Fibroblast of skin of left quadriceps (primary cell): ENCODE data around the gene LRGUK.
A peak's percentile ranks its signal among the peaks of the same experiment; 100 is the strongest.
"Not testable (repeated sequence)": the region's sequence is repeated elsewhere in the genome, so short reads cannot be mapped to it uniquely, and the experiment has no call there.

Experiments used
- DNase-seq, 2 experiments: peaks; one replicate each; pipeline ENCODE4 v3.0.0-alpha.2; 2013; ENCODE audit warnings: low read depth in 2 of 2

The LRGUK gene, protein sequence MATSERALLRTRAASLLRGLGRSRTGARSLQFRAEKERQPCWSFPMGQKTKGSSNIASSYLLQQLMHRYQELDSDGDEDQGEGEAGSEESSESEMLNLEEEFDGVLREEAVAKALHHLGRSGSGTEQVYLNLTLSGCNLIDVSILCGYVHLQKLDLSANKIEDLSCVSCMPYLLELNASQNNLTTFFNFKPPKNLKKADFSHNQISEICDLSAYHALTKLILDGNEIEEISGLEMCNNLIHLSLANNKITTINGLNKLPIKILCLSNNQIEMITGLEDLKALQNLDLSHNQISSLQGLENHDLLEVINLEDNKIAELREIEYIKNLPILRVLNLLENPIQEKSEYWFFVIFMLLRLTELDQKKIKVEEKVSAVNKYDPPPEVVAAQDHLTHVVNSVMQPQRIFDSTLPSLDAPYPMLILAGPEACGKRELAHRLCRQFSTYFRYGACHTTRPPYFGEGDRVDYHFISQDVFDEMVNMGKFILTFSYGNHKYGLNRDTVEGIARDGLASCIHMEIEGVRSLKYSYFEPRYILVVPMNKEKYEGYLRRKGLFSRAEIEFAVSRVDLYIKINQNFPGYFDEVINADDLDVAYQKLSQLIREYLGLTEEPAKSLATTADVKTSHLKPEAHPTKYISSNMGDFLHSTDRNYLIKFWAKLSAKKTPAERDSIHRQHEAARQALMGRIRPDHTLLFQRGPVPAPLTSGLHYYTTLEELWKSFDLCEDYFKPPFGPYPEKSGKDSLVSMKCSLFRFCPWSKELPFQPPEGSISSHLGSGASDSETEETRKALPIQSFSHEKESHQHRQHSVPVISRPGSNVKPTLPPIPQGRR

DNA sequence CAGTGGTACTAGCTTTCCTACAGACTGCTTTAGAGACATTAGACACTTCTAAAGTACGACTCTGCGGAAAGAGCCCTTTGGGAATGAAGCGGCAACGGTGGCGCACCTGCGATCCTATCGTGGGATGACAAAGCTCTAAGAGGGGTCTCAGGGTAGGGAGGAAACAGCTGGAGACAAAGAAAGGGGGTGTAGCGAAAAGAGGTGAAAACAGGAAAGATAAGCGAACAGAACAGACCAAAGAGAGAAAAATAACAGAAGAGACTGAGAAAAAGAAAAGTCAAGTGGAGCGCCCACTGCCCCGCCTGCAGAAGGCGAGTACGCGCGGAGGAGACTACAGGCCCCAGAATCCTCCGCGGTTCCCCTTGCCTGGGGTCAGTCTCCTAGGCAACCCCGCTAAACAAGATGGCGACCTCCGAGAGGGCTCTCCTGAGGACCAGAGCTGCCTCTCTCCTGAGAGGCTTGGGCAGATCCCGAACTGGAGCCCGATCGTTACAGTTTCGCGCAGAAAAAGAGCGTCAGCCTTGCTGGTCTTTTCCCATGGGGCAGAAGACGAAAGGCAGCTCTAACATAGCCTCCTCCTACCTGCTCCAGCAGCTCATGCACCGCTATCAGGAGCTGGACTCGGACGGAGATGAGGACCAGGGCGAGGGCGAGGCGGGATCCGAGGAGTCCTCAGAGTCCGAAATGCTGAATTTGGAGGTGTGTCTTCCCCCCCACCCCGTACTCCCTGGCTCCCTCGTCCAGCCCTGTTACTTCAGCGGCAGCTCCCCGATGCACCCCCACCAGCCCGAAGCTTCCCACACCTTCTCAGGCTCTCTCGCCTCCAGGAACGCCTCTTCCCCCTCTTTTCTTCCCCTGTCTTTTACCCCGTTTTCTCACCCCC, at the start of gene LRGUK:
LRGUK (plus strand) TSS at position 375 of the 883 bp plus-strand sequence; CDS start at position 403, 28 bp downstream.
- DNase-seq: peak; percentile 42 to 44

DNA sequence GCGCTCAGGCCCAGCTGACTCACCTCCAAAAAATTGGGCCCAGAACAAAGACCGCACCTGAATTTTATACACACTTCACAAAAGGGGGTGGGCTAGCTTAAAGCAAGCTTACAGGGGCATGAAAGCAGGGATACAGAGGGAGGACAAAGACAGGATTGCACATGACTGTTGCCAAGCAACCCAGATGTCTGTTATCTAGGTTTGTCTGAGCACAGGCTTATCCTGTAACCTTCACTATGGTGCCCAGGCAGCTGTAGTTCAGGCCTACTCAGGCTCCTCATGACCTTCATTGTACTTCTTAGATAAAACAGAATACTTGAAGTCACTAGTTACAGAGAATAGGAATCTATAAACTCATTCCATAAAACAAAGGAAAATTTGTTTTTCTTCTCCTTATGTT, 49.6 kb upstream of the LRGUK start:
- not testable (repeated sequence) for DNase-seq

DNA sequence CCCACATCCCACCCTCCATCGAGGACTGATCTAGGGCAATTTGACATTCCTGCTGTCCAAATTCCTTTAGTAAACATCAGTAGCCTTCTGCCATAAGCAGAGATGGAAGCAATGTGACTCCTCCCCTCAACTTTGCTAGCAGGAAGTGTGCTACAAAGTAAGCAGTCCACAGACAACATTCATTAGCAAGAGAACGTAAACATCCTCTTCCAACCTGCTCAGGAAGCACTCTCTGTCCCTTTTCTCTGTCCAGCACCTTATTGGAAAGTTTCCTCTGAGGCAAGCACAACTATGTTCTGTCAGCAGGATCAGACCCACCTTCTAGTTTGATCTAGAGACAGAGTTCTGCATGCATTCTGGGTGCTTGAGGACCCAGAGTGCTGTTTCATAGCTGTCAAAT, 48.1 kb upstream of the LRGUK start:
- DNase-seq: no peak

DNA sequence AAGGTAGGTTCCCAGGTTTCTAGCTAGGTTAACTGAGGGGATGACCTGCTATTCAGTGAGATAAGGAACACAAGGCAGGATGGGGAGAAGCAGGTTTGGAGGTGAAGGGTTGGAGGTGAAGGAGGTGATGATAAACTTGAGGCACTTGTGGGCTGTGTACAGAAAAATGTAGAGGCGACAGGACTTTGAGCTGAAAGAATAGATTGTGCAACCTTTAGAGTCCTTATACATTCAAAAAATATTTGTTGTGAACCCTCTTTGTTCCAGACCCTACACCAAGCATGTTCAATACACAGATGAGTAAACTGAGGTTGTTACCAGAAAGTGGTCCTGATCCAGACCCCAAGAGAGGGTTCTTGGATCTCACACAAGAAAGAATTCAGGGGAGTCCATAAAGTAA, 45.4 kb upstream of the LRGUK start:
- DNase-seq: no peak

DNA sequence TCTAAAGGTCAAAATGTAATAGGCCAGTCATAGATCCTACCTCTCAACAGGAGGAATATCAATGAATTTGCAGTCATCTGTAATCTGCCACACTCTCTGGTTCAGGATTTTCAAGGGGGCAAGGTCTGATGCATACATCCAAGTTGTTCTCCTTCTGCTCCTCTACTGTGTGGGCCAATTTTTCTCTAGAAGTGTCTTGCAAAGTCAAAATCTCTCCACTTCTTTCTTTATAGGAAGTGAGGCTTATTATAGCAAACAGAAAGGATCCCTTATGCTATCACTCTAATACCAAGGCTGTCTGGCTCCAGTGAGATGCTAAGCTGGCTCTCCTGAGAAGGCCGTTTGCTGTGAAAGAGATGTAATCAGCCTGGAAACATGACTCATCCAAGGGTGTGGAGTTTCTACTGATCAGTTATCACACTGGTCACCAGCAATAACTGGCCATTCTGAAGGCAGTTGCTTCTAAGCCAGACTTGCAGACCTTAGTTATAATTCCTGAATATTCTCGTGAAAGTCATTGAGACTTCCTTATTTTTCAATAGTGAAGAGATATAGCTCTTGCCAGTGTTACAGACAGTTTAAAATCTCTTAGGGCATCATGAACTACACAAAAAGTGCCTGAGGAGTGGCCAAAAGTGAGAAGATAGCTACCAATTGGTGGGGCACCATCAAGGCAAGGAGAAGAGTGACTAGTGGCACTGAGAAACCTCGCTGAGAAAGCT, 43.2 kb upstream of the LRGUK start:
- no peak for DNase-seq

DNA sequence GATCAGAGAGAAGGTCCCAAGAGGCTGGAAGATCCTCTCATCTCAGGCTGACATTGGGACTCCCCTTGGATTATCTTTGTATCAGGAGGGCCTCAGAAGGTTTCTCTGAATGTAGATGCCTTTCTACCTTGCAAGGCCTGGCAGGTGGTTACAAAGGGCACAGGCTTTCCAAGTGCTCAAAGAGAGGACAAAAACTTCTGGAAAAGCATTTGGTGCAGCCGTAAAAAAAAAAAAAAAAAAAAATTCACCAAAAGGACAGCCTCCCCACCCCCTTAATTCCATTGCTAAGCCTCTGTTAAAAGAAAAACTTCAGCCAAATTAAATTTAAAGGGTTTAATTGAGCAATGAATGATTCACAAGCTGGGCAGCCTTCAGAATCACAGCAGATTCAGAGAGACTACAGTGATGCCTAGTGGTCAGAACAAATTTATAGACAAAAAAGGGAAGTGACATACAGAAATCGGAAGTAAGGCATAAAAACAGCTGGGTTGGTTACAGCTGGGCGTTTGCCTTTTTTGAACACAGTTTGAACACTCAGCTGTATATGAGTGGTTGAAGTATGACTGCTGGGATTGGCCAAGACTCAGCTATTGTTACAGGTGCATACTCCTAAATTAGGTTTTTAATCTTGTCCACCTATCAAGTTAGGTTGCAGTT, 42.5 kb upstream of the LRGUK start:
- DNase-seq: no peak

DNA sequence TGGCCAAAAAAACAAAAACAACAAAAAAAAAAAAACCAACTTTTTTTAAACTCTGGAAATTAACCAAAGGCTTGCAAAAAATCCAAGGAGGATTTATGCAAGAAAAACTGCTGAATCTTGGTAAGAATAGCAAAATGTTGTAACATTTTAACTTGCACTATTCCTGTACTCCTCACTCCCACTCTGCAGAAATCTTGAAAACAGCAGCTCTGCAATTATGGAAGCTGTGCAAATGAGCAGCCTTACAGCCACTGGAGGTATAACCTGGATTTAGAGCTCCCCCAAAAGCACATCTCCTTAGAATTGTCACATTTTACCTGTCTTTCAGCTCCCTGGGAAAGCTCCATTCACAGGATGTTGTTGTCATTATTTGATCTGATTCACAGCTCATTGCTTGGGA, 41.8 kb upstream of the LRGUK start:
- DNase-seq: no peak

DNA sequence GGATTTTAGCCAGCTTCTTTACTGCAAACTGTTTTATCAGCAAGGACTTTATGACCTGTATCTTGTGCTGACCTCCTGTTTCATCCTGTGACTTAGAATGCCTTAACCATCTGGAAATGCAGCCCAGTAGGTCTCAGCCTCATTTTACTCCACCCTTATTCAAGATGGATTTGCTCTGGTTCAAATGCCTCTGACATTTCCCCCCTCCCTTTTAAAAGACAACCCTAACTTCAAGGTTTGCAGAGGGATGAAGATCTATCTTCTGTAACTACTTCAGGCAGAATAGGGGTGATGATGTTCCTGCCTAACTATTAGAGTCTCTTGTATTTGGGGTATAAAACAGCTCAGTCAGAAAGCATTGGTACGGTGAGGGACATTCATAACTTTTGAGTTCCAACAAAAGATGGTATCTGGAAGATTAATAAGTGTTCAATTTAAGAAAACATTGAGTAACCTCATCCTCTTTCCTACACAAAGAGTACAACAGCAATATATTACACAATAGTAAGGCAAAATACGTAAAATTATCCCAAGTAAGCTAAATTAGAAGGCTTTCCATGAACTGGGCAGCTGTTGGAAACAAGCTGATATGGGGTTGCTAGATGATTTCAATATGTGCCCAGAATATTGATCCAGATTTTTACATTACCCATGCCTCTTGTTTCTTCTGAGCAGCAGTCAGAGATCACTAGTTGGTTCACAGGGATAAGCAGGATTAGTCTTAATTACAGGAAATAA, 40.0 kb upstream of the LRGUK start:
- DNase-seq: no peak

DNA sequence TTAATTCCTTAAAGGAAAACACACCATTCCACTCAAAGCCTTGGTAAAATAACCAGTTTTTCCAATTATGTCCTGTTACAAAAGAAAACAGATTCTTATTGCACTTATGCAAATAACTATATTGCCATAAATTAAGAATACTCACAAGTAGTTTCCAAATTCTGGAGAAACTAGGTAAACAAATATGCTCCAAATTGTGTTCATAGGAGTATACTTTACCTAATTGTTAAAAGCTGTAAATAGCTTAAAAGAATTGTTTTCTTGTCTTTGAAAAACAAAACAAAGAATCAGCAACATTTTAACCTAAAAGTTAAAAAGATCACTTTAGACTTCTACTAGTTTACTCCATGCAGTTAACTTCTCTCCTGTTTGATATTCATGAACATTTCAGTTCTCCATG, 38.9 kb upstream of the LRGUK start:
- no peak for DNase-seq

DNA sequence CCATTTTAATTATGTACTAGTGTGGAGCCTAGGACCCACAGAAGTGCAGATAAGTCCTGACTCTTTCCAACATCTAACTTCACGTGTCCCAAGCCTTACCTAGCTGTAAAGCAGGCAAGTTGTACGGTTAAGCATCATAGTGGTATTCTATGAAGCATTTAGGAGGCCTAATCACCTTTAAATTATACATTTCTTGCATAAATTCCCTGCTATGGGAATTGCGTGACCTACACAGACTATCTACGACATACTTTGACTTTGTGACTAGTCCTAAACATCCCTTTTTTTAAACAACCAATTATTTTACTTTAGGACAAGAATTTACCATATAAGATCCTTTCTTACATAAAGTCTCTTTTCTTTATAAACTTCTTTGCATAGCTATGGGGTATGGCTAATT, 37.7 kb upstream of the LRGUK start:
- DNase-seq: no peak

DNA sequence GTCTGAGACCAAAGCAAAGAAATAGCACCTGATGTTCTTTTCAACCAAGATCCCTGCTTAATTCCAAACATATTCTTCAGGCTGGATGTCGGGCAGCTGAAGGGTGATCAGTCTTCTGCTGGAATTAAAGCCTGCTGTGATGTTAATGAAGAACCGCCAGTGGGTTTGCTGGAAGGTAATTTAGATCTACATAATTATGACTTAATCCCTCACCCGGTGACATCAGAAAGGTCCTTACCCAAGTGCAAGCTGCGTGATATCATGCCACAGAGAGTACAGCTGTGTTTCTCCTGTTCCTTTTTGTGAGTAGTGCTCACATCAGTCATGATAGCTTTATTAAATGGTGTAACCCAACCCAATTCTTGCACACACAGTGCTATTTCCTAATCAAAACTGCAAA, 29.1 kb upstream of the LRGUK start:
- no peak for DNase-seq

DNA sequence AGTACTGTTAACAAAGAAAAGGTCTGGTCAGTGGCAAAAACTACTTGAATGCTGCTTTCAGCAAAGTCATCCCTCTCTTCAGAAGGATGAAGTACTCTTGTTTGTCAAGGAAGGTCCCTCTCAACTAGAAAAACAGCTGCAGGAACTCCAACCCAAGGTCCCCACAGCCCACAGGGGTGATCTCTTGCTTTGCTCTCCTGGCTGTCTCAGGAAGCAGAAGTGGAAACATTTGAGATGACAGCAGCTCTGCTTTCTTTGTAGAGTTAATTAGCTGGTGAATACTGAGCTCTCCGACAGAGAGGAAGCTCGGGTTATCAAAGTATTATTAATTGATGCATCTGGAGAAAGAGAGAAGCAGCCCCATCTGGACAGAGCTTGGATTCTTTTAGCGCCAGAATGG, 25.4 kb upstream of the LRGUK start:
- no peak for DNase-seq

DNA sequence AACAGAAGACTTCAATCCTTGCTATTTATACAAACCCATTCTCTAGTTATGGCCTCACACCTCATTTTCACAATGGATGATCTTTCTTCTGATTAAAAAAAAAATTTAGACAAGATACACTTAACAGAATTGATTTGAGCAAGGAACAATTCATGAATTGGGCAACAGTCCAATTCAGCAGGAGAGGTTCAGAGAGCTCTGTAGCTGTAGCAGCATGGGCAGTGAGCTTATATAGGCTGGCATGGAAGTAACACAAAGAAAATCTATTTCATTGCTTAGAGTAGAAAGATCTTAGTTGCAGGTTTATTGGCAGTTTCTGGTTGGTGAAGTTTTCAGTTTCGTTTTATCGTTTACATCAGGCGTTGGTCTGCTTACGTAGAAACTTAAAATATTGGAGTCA, 23.0 kb upstream of the LRGUK start:
- no peak for DNase-seq

DNA sequence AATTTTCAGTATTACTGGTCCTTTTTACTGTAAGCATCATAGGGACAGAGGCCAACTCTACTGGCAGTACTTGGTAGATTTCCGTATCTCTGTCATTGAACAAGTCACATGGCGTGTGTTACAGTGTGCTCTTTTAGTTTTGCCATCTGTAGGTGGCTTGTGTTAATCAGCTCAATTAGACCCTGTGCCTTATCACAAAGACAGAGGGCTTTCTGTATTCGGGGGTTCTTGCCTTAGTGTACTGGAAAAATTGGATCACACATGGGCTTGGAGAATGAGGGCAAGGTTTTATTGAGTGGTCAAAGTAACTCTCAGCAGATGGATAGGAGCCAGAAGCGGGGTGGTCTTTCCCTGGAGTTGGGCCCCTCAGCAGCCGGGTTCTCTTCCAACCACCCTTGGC, 21.3 kb upstream of the LRGUK start:
- no peak for DNase-seq

DNA sequence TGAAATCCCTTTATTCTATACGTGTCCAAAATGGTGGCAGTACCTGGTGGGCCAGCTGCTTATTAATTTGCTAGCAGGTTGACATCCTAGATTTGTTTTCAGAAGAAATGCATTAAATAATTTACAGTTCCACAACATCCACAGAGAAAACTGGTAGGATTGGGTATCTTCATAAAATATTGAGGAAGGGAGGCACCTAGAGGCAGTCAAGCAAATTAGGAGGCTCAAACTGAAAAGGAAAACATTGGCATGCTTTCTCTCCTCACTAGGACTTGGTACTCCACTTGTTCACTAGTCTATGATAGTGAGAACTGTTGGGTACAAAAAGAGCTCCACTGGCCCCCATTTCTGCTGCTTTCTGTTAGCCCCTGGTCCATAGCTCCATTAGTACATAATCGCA, 18.3 kb upstream of the LRGUK start:
- no peak for DNase-seq

DNA sequence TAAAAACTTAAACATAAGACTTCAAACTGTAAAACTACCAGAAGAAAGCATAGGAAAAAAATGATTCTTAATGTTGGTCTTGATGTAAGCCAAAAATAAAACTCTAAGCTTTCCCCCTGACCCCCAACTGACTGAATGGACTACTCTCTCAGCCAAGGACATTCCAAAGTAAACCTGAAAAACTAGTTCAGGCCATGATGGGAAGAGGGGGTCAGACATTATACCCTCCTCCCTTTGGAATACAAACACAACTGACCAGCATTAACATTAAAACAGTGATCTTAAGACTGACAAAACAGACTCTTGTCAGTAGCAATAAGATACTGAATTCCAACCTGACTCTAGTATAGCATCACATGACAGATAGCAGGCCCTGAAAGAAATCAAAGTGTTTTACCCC, 13.5 kb upstream of the LRGUK start:
- no peak for DNase-seq

DNA sequence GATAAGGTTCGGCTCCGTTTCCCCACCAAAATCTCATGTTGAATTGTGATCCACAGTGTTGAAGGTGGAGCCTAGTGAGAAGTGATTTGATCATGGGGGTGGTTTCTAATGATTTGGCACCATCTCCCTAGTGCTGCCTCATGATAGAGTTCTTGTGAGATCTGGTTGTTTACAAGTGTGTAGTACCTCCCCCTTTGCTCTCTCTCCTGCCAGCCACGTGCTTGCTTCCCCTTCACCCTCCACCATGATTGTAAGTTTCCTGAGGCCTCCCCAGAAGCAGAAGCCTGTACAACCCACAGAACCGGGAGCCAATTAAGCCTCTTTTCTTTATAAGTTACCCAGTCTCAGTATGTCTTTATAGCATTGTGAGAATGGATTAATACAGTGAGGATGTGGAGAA, 12.1 kb upstream of the LRGUK start:
- no peak for DNase-seq

DNA sequence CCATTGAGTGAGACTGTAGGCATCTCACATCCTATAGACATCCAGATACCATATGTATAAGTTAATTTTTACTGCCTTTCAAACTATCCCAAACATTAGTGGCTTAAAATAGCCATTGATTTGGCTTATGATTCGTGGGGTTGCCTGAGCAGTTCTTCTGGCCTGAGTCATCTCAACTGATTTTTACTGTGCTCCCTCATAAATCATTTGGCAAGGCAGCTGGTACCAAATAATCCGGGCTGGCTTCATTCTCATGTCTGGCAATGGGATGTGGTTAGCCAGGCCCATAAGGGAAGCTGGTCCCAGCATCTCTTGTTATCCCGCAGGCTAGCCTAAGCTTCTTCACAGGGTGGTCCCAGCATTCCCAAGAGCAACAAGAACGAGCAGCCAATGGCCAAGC, 6.7 kb upstream of the LRGUK start:
- peak in 1 of 2 experiments; percentile 0 for DNase-seq

DNA sequence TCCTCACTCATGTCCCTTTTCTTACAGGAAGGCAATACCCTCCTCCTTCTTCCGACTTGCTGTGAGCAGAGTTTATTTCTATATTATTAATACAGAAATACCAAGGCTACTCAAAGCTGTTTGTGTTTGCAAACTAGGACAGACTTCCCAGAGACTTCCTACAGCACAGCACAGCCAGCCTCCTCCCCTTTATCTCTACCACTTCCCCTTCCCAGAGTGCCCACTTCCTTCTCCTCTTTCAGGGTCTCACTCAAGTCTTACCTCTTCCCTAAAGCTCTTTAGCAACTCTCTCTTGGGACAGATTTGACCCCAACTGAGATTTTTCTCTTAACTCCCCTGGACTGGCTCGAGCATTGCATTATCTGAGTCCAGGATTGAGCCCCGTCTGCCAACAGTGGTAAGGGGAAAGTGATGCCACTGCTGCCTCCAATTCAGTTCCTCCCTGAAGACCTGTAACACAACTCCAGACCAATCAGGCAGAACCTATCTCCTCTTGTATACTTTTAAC, 5.5 kb upstream of the LRGUK start:
- DNase-seq: no peak

DNA sequence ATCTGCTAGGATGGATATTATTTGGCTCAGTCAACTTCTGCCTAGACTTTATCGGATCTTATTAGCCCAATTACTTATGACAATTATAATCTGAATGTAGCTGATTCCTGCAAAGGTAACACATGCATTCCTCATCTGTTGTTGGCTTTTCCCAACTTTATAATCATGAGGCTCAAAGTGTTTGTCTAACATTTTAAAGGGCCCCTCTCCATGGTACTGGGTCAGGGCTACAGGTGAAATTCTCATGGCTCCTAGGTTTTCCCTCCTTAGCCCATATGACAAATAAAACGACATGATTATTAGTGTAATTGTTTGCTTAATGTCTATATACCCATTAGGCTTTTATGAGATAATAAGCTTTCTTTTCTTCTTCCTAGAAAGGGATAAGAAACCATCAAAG, 4.2 kb upstream of the LRGUK start:
- no peak for DNase-seq
